Endothelial cell of umbilical vein (primary cell): ENCODE measurements around the gene GHRHR. TPM values are rescaled to one million over a fixed set of nuclear protein-coding genes. Genes with fewer than 3 reads are reported as not detected.

ENCODE experiments used
- BruUV-seq: library from RNA; stranded (reverse); fragments of 400-500 nt; replicated peaks from 2 replicates; lab custom pipeline; 2021; lab: Mats Ljungman, UMichigan
- CTCF ChIA-PET: fragments of 300-600, 350-600 bp; sonication (Branson Sonifier 250); formaldehyde crosslinking; loops from one replicate; lab custom pipeline; 2021; ENCODE audit warnings: antibody characterized with exemption, inconsistent platforms; lab: Charles Lee
- POLR2A ChIA-PET: fragments of 300-600, 350-600 bp; sonication (Branson Sonifier 250); formaldehyde crosslinking; loops from one replicate; lab custom pipeline; 2021; ENCODE audit warnings: antibody characterized with exemption, inconsistent platforms; lab: Charles Lee
- DNase-seq: peaks from one replicate; pipeline ENCODE4 v3.0.0-alpha.2; 2011; ENCODE audit warnings: low read depth, low spot score
- FAIRE-seq: peaks from 2 replicates; lab custom pipeline; 2011; peaks lifted over from hg19 to GRCh38; lab: Jason Lieb, UNC
- H2AFZ ChIP-seq: 2 replicates; pipeline ENCODE4 v1.6.0; 2012; ENCODE audit warnings: low read depth, low read length, control low read depth, inconsistent platforms
- H3K27ac ChIP-seq: 2 replicates; pipeline ENCODE4 v1.5.1; 2011; ENCODE audit warnings: low read depth, mild to moderate bottlenecking, control low read depth, low read length, moderate library complexity; ENCODE audit not compliant: insufficient read depth
- H3K27me3 ChIP-seq, 2 experiments: 2 replicates each; pipeline versions ENCODE4 v1.6.0 to v1.6.1; 2011; ENCODE audit warnings: low read length in 2 of 2, mixed read lengths in 1 of 2; ENCODE audit not compliant: control insufficient read depth in 2 of 2, insufficient read depth in 2 of 2
- H3K36me3 ChIP-seq, 2 experiments: 2 replicates in 1 of 2; 3 replicates in 1 of 2; pipeline ENCODE4 v1.5.1; 2011; ENCODE audit warnings: low read length in 2 of 2, mild to moderate bottlenecking in 1 of 2, moderate library complexity in 1 of 2; ENCODE audit not compliant: control insufficient read depth in 2 of 2, insufficient read depth in 2 of 2; ENCODE audit errors: extremely low read depth in 1 of 2
- H3K4me1 ChIP-seq: 3 replicates; pipeline ENCODE4 v1.5.1; 2011; ENCODE audit warnings: mild to moderate bottlenecking, low read length; ENCODE audit not compliant: control insufficient read depth, insufficient read depth; ENCODE audit errors: extremely low read depth
- H3K4me2 ChIP-seq: 2 replicates; pipeline ENCODE4 v1.6.1; 2011; ENCODE audit warnings: low read length, control low read depth, mixed read lengths; ENCODE audit not compliant: insufficient read depth
- H3K4me3 ChIP-seq, 3 experiments: fragments of 200-600 bp in 1 of 3; sonication (generic), shearing (Covaris generic) in 1 of 3; replicated peaks in 1 of 3; 2 replicates each; pipeline ENCODE4 v1.5.1; 2011 to 2016; ENCODE audit warnings: control low read depth in 3 of 3, low read length in 3 of 3, mild to moderate bottlenecking in 2 of 3, inconsistent platforms in 1 of 3, low read depth in 1 of 3, moderate library complexity in 1 of 3; ENCODE audit not compliant: insufficient read depth in 1 of 3
- H3K79me2 ChIP-seq: 2 replicates; pipeline ENCODE4 v1.6.0; 2012; ENCODE audit warnings: low read length, inconsistent platforms; ENCODE audit not compliant: control insufficient read depth, insufficient read depth
- H3K9ac ChIP-seq: replicated peaks from 2 replicates; pipeline ENCODE3; 2011; ENCODE audit warnings: low read length, control low read depth; ENCODE audit not compliant: insufficient read depth; ENCODE audit errors: extremely low read depth
- H3K9me1 ChIP-seq: replicated peaks from 3 replicates; pipeline ENCODE4 v1.6.0; 2011; ENCODE audit warnings: mild to moderate bottlenecking, low read length; ENCODE audit not compliant: control insufficient read depth, insufficient read depth; ENCODE audit errors: extremely low read depth
- H3K9me3 ChIP-seq: replicated peaks from 2 replicates; pipeline ENCODE4 v1.5.1; 2012; ENCODE audit warnings: low read length, inconsistent platforms; ENCODE audit not compliant: control insufficient read depth, insufficient read depth
- H4K20me1 ChIP-seq: replicated peaks from 2 replicates; pipeline ENCODE3; 2011; ENCODE audit warnings: mild to moderate bottlenecking, low read length; ENCODE audit not compliant: control insufficient read depth, insufficient read depth; ENCODE audit errors: extremely low read depth
- CTCF ChIP-seq, 2 donors: IDR thresholded peaks; 1 replicate in 1 of 2; 2 replicates in 1 of 2; pipeline ENCODE4 v1.5.1; 2011; ENCODE audit warnings: low read length in 2 of 2, mild to moderate bottlenecking in 2 of 2, moderate library complexity in 2 of 2, control low read depth in 1 of 2, inconsistent platforms in 1 of 2, low read depth in 1 of 2; ENCODE audit not compliant: insufficient read depth in 1 of 2; ENCODE audit errors: extremely low read depth in 1 of 2
- EZH2 ChIP-seq: IDR thresholded peaks from 2 replicates; pipeline ENCODE4 v1.6.1; 2012; ENCODE audit warnings: borderline replicate concordance, low read depth, mild to moderate bottlenecking, moderate library complexity, low read length, inconsistent platforms; ENCODE audit not compliant: severe bottlenecking
- FOS ChIP-seq: IDR thresholded peaks from 2 replicates; pipeline ENCODE4 v1.6.1; 2011; ENCODE audit warnings: mild to moderate bottlenecking, low read length, moderate library complexity, borderline replicate concordance; ENCODE audit not compliant: insufficient read depth
- GATA2 ChIP-seq: IDR thresholded peaks from 2 replicates; pipeline ENCODE4 v1.7.0; 2011; ENCODE audit warnings: low read depth, mild to moderate bottlenecking, moderate library complexity, mixed read lengths, low read length; ENCODE audit not compliant: insufficient read length, insufficient read depth
- JUN ChIP-seq: IDR thresholded peaks from 2 replicates; pipeline ENCODE4 v1.6.1; 2011; ENCODE audit warnings: borderline replicate concordance, low read depth; ENCODE audit not compliant: insufficient read length, insufficient read depth
- MAX ChIP-seq: IDR thresholded peaks from 2 replicates; pipeline ENCODE4 v1.6.1; 2011; ENCODE audit not compliant: insufficient read depth, insufficient read length
- MYC ChIP-seq: IDR thresholded peaks from one replicate; pipeline ENCODE4 v1.6.1; 2011; ENCODE audit warnings: mild to moderate bottlenecking, low read depth, low read length
- POLR2A ChIP-seq: IDR thresholded peaks from 2 replicates; pipeline ENCODE4 v1.6.1; 2012; ENCODE audit warnings: low read depth, mild to moderate bottlenecking, control low read depth, low read length
- POLR2AphosphoS5 ChIP-seq: IDR thresholded peaks from 2 replicates; pipeline ENCODE4 v1.6.1; 2012; ENCODE audit warnings: low read depth, mild to moderate bottlenecking, control low read depth, low read length, moderate library complexity; ENCODE audit not compliant: insufficient read depth
- dilution Hi-C: fragments of 300-500 bp; cut with MboI; formaldehyde crosslinking; loops from one replicate; pipeline ENCODE4 v1.15.0; 2019; ENCODE audit warnings: low sequenced_read_pairs; ENCODE audit not compliant: extremely low pct_ligation_motif_present
- intact Hi-C: fragments of 100-400 bp; cut with micrococcal nuclease; formaldehyde crosslinking; loops from one replicate; pipeline ENCODE4 v1.10.0; 2022
- polyA plus RNA-seq, 4 experiments: library from polyadenylated mRNA; depleted of rRNA in 3 of 4; stranded (reverse) in 3 of 4; unstranded in 1 of 4; fragments of >200 nt; gene quantifications; 2 replicates each; pipeline versions ENCODE4 v1.2.1 to v1.2.3, GENCODE V29; 2011 to 2012; ENCODE audit warnings: missing spikeins in 1 of 4
- total RNA-seq: library from RNA; stranded (reverse); gene quantifications from 2 replicates; pipeline ENCODE4 v1.2.3, GENCODE V29; 2021

The GHRHR gene
- total and polyA plus RNA-seq, 2 donors (not counting 3 experiments of a cell fraction or from before 2014, with no cell fraction given): not detected

DNA sequence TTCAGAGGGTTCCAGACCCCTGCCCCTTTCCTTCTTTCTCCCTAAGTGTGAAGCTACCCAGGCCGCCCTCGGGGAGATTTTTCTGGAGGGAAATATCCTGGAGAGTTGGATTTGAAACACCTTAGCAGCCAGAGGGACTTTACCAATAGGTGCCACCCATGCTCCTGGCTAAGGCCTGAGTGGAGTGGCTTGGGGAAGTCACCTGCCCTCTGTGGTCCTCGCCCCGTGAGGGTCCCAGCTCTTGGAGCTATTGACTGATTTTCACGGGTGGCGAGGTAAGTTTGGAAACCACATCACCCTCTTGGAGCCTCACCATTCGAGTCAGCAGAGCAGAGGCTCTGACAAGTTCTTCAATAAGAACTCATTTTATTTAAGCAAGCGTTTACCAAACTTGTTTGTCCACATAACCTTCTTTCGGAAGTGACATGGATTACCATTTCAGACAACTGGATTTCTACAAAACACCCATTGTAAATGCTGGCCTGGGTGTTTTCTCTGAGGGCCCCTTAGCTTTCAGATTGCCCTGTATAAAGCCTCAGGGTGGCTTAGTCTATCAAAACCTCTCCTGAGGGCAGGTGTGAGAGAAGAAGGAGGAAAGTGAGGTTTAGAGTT is 31.7 kb upstream of the GHRHR start:
- Histone ChIP-seq H2AFZ (no peak overlapping the region), H3K79me2 (no peaks in the 10 kb centered on the region), H3K4me1 (no peaks in the 10 kb centered on the region), H3K27ac (no peak overlapping the region), H3K9ac (no peak overlapping the region), H3K4me2 (no peak overlapping the region), H4K20me1 (no peaks in the 10 kb centered on the region), H3K27me3 (peaks cover 3 to 6% of the 10 kb centered on the region in 2 experiments), H3K4me3 (no peak overlapping the region), H3K9me1 (no peaks in the 10 kb centered on the region), H3K36me3 (no peaks in the 10 kb centered on the region), H3K9me3 (no peaks in the 10 kb centered on the region)
- CTCF ChIA-PET: interaction anchor here (1.0 to 1.2 kb wide), 2 partner anchors 52 to 191 kb away, joined by 3 read pairs; no protein-coding TSS in a partner anchor
- POLR2A ChIA-PET: no interaction called here
- no peak for DNase-seq
- no TSS peak for BruUV-seq
- no peak for TF ChIP-seq EZH2
- no peak for FAIRE-seq
- dilution Hi-C loops: no loop called here
- intact Hi-C loops: no loop called here

DNA sequence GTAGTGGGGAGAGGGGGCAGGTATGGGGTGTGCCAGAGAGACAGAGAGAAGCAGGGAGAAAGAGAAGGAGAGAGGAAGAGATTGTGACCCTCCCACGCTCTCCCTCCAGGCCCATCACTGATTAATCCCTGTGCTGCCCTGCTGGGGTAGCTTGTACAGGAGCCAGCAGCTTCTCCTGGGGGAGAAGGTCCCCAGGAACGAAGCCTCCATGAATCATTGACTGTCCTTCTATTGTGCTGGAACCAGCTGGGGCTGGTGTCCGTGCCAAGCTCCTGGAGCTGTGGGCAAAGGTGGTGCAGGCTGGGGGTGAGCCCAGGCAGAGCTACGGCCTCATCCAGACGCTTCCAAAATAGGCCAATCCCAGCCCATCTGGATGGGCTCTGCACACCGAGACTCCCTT is 31.2 kb upstream of the GHRHR start:
- H3K79me2 ChIP-seq: no peaks in the 10 kb centered on the region
- POLR2A ChIA-PET: no interaction called here
- no peaks in the 10 kb centered on the region for H3K4me1 ChIP-seq
- BruUV-seq: no TSS peak
- FAIRE-seq (no peak), DNase-seq (no peak)
- H3K4me3 ChIP-seq: no peak overlapping the region
- no peak overlapping the region for H3K4me2 ChIP-seq
- CTCF ChIA-PET: interaction anchor here (1.2 to 1.4 kb wide), 2 partner anchors 11 to 190 kb away, joined by 3 to 4 read pairs; no protein-coding TSS in a partner anchor
- peaks cover 5 to 11% of the 10 kb centered on the region in 2 experiments for H3K27me3 ChIP-seq
- no peaks in the 10 kb centered on the region for H3K36me3 ChIP-seq
- H3K27ac ChIP-seq: no peak overlapping the region
- H2AFZ ChIP-seq: no peak overlapping the region
- H3K9me3 ChIP-seq: no peaks in the 10 kb centered on the region
- H4K20me1 ChIP-seq: no peaks in the 10 kb centered on the region
- dilution Hi-C loops: no loop called here
- H3K9me1 ChIP-seq: no peaks in the 10 kb centered on the region
- no peak for TF ChIP-seq POLR2AphosphoS5
- no peak for TF ChIP-seq GATA2
- TF ChIP-seq JUN: no peak
- no peak for TF ChIP-seq EZH2
- no peak for TF ChIP-seq POLR2A
- TF ChIP-seq FOS: no peak
- no peak for TF ChIP-seq MYC
- no peak for TF ChIP-seq MAX
- no peak for TF ChIP-seq CTCF (IDR thresholded peaks at IDR 0.05; ENCODE audit: extremely low read depth in 1 of 2, insufficient read depth in 1 of 2, low read depth in 1 of 2, low read length in 2 of 2)
- intact Hi-C loops: no loop called here
- no peak overlapping the region for H3K9ac ChIP-seq
